Ishikawa (cell line): ENCODE data around the gene RAB44.

Experiments
- REST ChIP-seq: IDR thresholded peaks from 2 replicates; pipeline ENCODE4 v1.6.1; 2012; ENCODE audit warnings: low read depth, mild to moderate bottlenecking
- TEAD4 ChIP-seq: IDR thresholded peaks from 2 replicates; pipeline ENCODE4 v1.6.1; 2012

DNA sequence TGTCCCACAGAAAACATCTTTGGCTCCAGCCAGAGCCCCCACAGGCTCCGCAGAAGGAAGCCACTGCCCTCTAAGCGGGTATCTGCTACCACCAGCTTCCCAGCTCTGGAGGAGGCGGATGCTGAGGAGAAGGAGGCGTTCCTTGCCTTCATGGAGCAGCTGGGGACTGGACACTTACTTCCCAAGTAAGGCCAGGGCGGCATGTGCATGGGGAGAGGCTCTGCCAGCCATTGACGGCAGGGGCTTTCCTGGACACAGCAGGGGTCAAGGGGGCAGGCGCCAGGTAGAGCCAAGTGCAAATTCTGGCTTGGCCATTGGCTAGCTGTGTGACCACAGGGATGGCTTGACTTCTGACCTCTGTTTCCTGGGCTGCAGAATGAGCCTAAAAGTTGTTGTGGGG is 17.8 kb downstream of the RAB44 start:
- TF ChIP-seq REST (no peak), TEAD4 (no peak)
